ENCODE results near the gene TMEM121.

TMEM121 gene

GRCh38 chr14:105483300-105484068, 42.9 kb upstream of the TMEM121 start:
- Histone ChIP-seq H3K4me2 (ENCODE audit: low read depth, low read length, poor library complexity, severe bottlenecking) (no peak overlapping the region), H3F3A (ENCODE audit: insufficient read depth) (no peaks in the 10 kb centered on the region), H3K9me3 (ENCODE audit: insufficient read depth, low read length) (no peaks in the 10 kb centered on the region), H3K9ac (ENCODE audit: low read length) (no peak overlapping the region), H3K4me3 (ENCODE audit: insufficient read depth, low read length, poor library complexity, severe bottlenecking) (no peak overlapping the region), H4K20me1 (ENCODE audit: low read depth, low read length) (no peaks in the 10 kb centered on the region), H3K27me3 (ENCODE audit: low read length) (no peaks in the 10 kb centered on the region), H3K36me3 (ENCODE audit: low read length) (no peaks in the 10 kb centered on the region), H3K27ac (ENCODE audit: low read depth, low read length) (no peak overlapping the region), H2AFZ (ENCODE audit: low read depth, low read length, severe bottlenecking) (no peak overlapping the region), H3K9me2 (replicated peaks; ENCODE audit: insufficient read depth, low read length) (no peaks in the 10 kb centered on the region), H3K79me2 (ENCODE audit: insufficient read depth, low read length) (no peaks in the 10 kb centered on the region)
- no peak for TF ChIP-seq CTCF (IDR thresholded peaks at IDR 0.05; ENCODE audit: insufficient read depth, low read length, poor library complexity, severe bottlenecking)
- no peak for TF ChIP-seq EZH2phosphoT487 (conservative IDR thresholded peaks at IDR 0.05; ENCODE audit: low read length)

GRCh38 chr14:105484069-105484996, 42.0 kb upstream of the TMEM121 start:
- Histone ChIP-seq H3K4me3 (ENCODE audit: insufficient read depth, low read length, poor library complexity, severe bottlenecking) (no peak overlapping the region), H3K36me3 (ENCODE audit: low read length) (no peaks in the 10 kb centered on the region), H4K20me1 (ENCODE audit: low read depth, low read length) (no peaks in the 10 kb centered on the region), H3K27me3 (ENCODE audit: low read length) (no peaks in the 10 kb centered on the region), H2AFZ (ENCODE audit: low read depth, low read length, severe bottlenecking) (no peak overlapping the region), H3K9me3 (ENCODE audit: insufficient read depth, low read length) (no peaks in the 10 kb centered on the region), H3K9me2 (replicated peaks; ENCODE audit: insufficient read depth, low read length) (no peaks in the 10 kb centered on the region), H3K4me2 (ENCODE audit: low read depth, low read length, poor library complexity, severe bottlenecking) (no peak overlapping the region), H3F3A (ENCODE audit: insufficient read depth) (no peaks in the 10 kb centered on the region), H3K27ac (ENCODE audit: low read depth, low read length) (no peak overlapping the region), H3K79me2 (ENCODE audit: insufficient read depth, low read length) (no peaks in the 10 kb centered on the region), H3K9ac (ENCODE audit: low read length) (no peak overlapping the region)
- no peak for TF ChIP-seq EZH2phosphoT487 (conservative IDR thresholded peaks at IDR 0.05; ENCODE audit: low read length)
- TF ChIP-seq CTCF (IDR thresholded peaks at IDR 0.05; ENCODE audit: insufficient read depth, low read length, poor library complexity, severe bottlenecking) = no peak

GRCh38 chr14:105484997-105485393, 41.4 kb upstream of the TMEM121 start:
- no peak overlapping the region for H2AFZ ChIP-seq (ENCODE audit: low read depth, low read length, severe bottlenecking)
- no peak for TF ChIP-seq CTCF (IDR thresholded peaks at IDR 0.05; ENCODE audit: insufficient read depth, low read length, poor library complexity, severe bottlenecking)
- TF ChIP-seq EZH2phosphoT487 (conservative IDR thresholded peaks at IDR 0.05; ENCODE audit: low read length) = no peak
- H3K27me3 ChIP-seq (ENCODE audit: low read length) = no peaks in the 10 kb centered on the region
- H3K9me2 ChIP-seq (replicated peaks; ENCODE audit: insufficient read depth, low read length) = no peaks in the 10 kb centered on the region
- H3K27ac ChIP-seq (ENCODE audit: low read depth, low read length) = no peak overlapping the region
- no peaks in the 10 kb centered on the region for H3K79me2 ChIP-seq (ENCODE audit: insufficient read depth, low read length)
- no peak overlapping the region for H3K9ac ChIP-seq (ENCODE audit: low read length)
- no peak overlapping the region for H3K4me2 ChIP-seq (ENCODE audit: low read depth, low read length, poor library complexity, severe bottlenecking)
- H3F3A ChIP-seq (ENCODE audit: insufficient read depth) = no peaks in the 10 kb centered on the region
- no peaks in the 10 kb centered on the region for H3K36me3 ChIP-seq (ENCODE audit: low read length)
- no peaks in the 10 kb centered on the region for H4K20me1 ChIP-seq (ENCODE audit: low read depth, low read length)
- no peaks in the 10 kb centered on the region for H3K9me3 ChIP-seq (ENCODE audit: insufficient read depth, low read length)
- no peak overlapping the region for H3K4me3 ChIP-seq (ENCODE audit: insufficient read depth, low read length, poor library complexity, severe bottlenecking)
